Body of pancreas (tissue), 4 donors: ENCODE results near the gene HEXD. TPM values are rescaled to one million over a fixed set of nuclear protein-coding genes. Genes with fewer than 3 reads are reported as not detected.

Experiments used
- ATAC-seq: fragments of 150-250 bp; one replicate; pipeline ENCODE4 v1.9.1; 2016
- DNase-seq, 4 donors: peaks; one replicate each; pipeline ENCODE4 v3.0.0-alpha.2; 2019
- H3K27ac ChIP-seq, 4 donors: fragments of 200-600 bp; sonication (generic); 1 replicate in 3 of 4; 2 replicates in 1 of 4; pipeline versions ENCODE4 v1.5.1 to v1.6.1; 2016 to 2019; ENCODE audit warnings: mild to moderate bottlenecking in 1 of 4, mixed read lengths in 1 of 4, moderate library complexity in 1 of 4
- H3K27me3 ChIP-seq, 2 donors: fragments of 200-600 bp; sonication (generic); one replicate each; pipeline ENCODE4 v1.6.0; 2016; ENCODE audit warnings: mild to moderate bottlenecking in 1 of 2
- H3K36me3 ChIP-seq, 2 donors: fragments of 200-600 bp; sonication (generic); replicated peaks in 1 of 2; 2 replicates each; pipeline ENCODE4 v1.5.1; 2016; ENCODE audit warnings: low read depth in 2 of 2; ENCODE audit not compliant: insufficient read depth in 1 of 2
- H3K4me1 ChIP-seq: fragments of 200-600 bp; sonication (generic); one replicate; pipeline ENCODE4 v1.6.0; 2016
- H3K4me3 ChIP-seq, 2 donors: fragments of 200-600 bp; sonication (generic); 1 replicate in 1 of 2; 2 replicates in 1 of 2; pipeline ENCODE4 v1.5.1; 2016 to 2019
- H3K9me3 ChIP-seq, 3 donors: fragments of 200-600 bp; sonication (generic); 1 replicate in 2 of 3; 2 replicates in 1 of 3; pipeline ENCODE4 v1.5.1; 2016
- POLR2A ChIP-seq, 3 donors: fragments of 450-650 bp; IDR thresholded peaks; one replicate each; pipeline ENCODE4 v1.6.1; 2016; ENCODE audit warnings: antibody characterized with exemption in 3 of 3, mild to moderate bottlenecking in 2 of 3
- WGBS, 2 donors: methylation state at CpG; one replicate each; pipeline ENCODE4 v1.1.5; 2017; 5-methylcytosine and 5-hydroxymethylcytosine counted together
- intact Hi-C: fragments of 100-400 bp; cut with DNase I; formaldehyde crosslinking; loops from one replicate; pipeline ENCODE4 v1.15.1; 2023
- total RNA-seq, 2 donors: library from RNA; depleted of rRNA; stranded (reverse); fragments of >200 nt; gene quantifications; one replicate each; pipeline ENCODE4 v1.1.0, GENCODE V29; 2016
- TF ChIP-seq, protein P1 (sequence below), 7 experiments: fragments of 450-650 bp in 4 of 7; fragments of 200-600 bp in 3 of 7; sonication (generic) in 3 of 7; IDR thresholded peaks; one replicate each; pipeline ENCODE4 v1.5.1; 2016 to 2019; ENCODE audit warnings: antibody characterized with exemption in 7 of 7

Gene HEXD
- total RNA-seq, 2 donors from 2014 or later = 54.7 to 188 TPM

DNA sequence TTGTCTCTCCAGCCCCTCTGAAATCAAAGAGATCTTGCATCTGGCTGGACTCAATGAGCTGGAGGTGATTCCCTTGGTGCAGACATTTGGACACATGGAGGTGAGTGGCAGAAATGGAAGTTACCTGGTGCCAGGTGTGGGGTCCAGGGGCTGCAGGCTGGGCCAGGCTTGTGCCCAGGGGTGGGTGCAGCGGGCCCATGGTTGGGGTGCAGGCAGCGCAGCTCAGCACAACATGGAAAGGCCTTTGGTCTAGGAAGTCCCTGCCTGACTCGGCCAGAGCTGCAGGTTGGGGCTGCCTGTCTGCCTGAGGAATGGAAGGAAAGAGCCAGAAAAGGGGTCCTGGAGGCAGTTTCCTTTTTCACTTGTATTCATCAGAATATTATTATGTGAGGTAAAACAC lies 10.4 kb downstream of the HEXD start:
- intact Hi-C loops = no loop called here
- Histone ChIP-seq H3K4me1 (no peaks in the 10 kb centered on the region), H3K27ac (no peak overlapping the region), H3K36me3 (no peaks in the 10 kb centered on the region), H3K9me3 (no peaks in the 10 kb centered on the region), H3K27me3 (no peaks in the 10 kb centered on the region), H3K4me3 (no peak overlapping the region)
- WGBS, 2 donors = 90 to 97% methylated on average over 3 of the region's 3 CpGs
- DNase-seq (no peak), ATAC-seq (no peak)
- TF ChIP-seq, protein P1, sequence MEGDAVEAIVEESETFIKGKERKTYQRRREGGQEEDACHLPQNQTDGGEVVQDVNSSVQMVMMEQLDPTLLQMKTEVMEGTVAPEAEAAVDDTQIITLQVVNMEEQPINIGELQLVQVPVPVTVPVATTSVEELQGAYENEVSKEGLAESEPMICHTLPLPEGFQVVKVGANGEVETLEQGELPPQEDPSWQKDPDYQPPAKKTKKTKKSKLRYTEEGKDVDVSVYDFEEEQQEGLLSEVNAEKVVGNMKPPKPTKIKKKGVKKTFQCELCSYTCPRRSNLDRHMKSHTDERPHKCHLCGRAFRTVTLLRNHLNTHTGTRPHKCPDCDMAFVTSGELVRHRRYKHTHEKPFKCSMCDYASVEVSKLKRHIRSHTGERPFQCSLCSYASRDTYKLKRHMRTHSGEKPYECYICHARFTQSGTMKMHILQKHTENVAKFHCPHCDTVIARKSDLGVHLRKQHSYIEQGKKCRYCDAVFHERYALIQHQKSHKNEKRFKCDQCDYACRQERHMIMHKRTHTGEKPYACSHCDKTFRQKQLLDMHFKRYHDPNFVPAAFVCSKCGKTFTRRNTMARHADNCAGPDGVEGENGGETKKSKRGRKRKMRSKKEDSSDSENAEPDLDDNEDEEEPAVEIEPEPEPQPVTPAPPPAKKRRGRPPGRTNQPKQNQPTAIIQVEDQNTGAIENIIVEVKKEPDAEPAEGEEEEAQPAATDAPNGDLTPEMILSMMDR (IDR thresholded peaks at IDR 0.05) = no peak
- TF ChIP-seq POLR2A (IDR thresholded peaks at IDR 0.05) = no peak

DNA sequence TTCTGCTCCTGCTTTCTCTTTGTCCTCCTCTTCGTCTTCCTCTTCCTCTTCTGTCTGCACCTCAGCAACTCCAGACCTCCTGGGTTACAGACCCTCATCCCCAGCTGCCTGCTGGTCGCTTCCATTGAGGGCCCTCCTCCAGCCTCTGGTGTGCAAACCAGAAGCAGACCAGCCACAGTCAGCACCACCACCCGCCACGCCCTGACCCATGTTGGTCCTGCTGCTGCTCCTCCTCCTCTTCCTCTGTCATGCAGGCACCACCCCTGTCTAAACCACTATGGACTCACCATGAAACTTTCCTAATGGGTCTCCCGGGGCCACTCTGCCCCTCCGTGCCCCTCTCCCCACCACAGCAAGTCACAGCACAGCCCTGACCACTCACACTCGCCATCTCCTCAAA lies 11.7 kb downstream of the HEXD start:
- DNase-seq (no peak), ATAC-seq (no peak)
- no peaks in the 10 kb centered on the region for H3K36me3 ChIP-seq
- TF ChIP-seq, protein P1 (IDR thresholded peaks at IDR 0.05) = no peak
- TF ChIP-seq POLR2A (IDR thresholded peaks at IDR 0.05) = no peak
- intact Hi-C loops = no loop called here
- no peaks in the 10 kb centered on the region for H3K27me3 ChIP-seq
- no peak overlapping the region for H3K4me3 ChIP-seq
- H3K4me1 ChIP-seq = no peaks in the 10 kb centered on the region
- H3K27ac ChIP-seq = no peak overlapping the region
- WGBS, 2 donors = 74 to 87% methylated on average over 7 of the region's 7 CpGs
- no peaks in the 10 kb centered on the region for H3K9me3 ChIP-seq

DNA sequence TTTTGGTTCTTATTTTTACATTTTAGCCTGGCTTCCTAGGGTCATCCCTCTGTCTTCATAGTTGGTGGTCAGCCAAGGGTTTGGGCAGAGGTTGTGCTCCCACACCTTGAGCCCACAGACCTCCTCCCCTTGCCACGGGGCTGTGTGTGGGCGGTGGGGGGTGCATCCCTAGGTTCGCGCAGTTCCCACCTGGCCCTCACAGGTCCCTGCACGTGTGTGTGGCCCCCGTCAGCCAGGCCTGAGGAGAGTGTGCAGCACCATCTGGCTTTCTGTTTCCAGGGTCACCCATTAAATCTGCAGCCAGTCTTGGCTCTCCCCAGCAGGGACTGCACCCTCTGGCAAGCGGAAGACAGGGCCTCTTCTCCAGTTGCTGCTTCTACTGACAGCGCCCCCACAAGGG lies 13.9 kb downstream of the HEXD start:
- no peaks in the 10 kb centered on the region for H3K9me3 ChIP-seq
- intact Hi-C loops = no loop called here
- H3K36me3 ChIP-seq = no peaks in the 10 kb centered on the region
- ATAC-seq = no peak
- WGBS, 2 donors = 71 to 82% methylated on average over 3 to 8 of the region's 8 CpGs
- TF ChIP-seq, protein P1 (IDR thresholded peaks at IDR 0.05) = no peak
- no peak for TF ChIP-seq POLR2A (IDR thresholded peaks at IDR 0.05)
- no peaks in the 10 kb centered on the region for H3K27me3 ChIP-seq
- peaks cover 14% of the 10 kb centered on the region for H3K4me1 ChIP-seq
- no peak for DNase-seq
- H3K27ac ChIP-seq = no peak overlapping the region
- no peak overlapping the region for H3K4me3 ChIP-seq

DNA sequence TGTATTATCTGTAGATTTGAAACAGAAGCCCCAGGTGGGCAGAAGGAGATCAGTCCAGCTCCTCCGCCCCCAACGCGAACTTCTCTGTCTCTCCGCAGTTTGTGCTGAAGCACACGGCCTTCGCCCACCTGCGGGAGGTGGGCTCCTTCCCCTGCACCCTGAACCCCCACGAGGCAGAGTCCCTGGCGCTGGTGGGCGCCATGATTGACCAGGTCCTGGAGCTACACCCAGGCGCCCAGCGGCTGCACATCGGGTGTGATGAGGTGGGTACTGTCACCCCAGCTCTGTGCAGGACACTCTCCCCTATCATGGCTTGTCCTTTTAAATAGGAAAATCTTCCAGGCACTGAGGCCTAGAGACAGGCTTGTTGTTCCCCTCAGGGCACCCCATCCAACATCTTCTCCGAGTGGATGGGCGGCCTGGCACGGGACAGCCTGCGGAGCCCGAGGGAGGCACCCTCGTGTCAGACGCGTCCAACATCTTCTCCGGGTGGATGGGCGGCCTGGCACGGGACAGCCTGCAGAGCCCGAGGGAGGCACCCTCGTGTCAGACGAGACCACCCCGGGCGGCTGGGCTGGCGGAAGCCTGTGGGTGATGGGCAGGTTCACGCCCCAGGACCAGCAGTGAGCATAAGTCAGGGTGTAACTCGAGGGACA lies 15.5 kb downstream of the HEXD start:
- intact Hi-C loops = no loop called here
- peaks cover 31% of the 10 kb centered on the region for H3K4me1 ChIP-seq
- no peak overlapping the region for H3K27ac ChIP-seq
- H3K27me3 ChIP-seq = no peaks in the 10 kb centered on the region
- H3K4me3 ChIP-seq = no peak overlapping the region
- DNase-seq = no peak
- TF ChIP-seq POLR2A (IDR thresholded peaks at IDR 0.05) = no peak
- TF ChIP-seq, protein P1 (IDR thresholded peaks at IDR 0.05) = no peak
- H3K9me3 ChIP-seq = no peaks in the 10 kb centered on the region
- no peaks in the 10 kb centered on the region for H3K36me3 ChIP-seq
- WGBS, 2 donors = 86 to 90% methylated on average over 18 to 24 of the region's 32 CpGs
- ATAC-seq = no peak

DNA sequence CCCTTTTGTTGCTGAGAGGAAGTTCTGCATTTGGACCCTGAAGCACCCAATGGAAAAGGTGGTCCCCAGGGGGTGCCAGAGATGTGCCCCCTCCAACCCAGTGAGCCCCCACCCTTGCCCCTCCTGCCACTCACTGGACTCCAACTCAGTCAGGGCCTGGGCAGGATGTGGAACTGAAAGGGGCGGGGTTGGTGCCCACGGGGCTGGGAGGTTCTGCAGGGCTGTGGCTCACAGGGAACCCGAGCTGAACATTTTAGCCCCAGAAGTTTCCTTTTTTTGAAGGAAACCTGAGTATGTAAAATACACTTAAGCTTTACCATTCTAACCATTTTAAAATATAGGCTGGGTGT lies 16.0 kb downstream of the HEXD start:
- Histone ChIP-seq H3K27me3 (no peaks in the 10 kb centered on the region), H3K4me3 (no peak overlapping the region), H3K27ac (no peak overlapping the region), H3K9me3 (no peaks in the 10 kb centered on the region), H3K36me3 (no peaks in the 10 kb centered on the region), H3K4me1 (peaks cover 36% of the 10 kb centered on the region)
- DNase-seq = no peak
- intact Hi-C loops = no loop called here
- no peak for ATAC-seq
- TF ChIP-seq, protein P1 (IDR thresholded peaks at IDR 0.05) = no peak
- no peak for TF ChIP-seq POLR2A (IDR thresholded peaks at IDR 0.05)
- WGBS, 2 donors = 43 to 70% methylated on average over 3 of the region's 3 CpGs
